ENCODE data around the gene YTHDF2.

Gene YTHDF2

GRCh38 chr1:28803662-28804061, 66.9 kb downstream of the YTHDF2 start:
- DNase-seq = no peak

GRCh38 chr1:28804071-28804470, 67.3 kb downstream of the YTHDF2 start:
- DNase-seq = no peak

GRCh38 chr1:28807046-28807445, 70.3 kb downstream of the YTHDF2 start:
- no peak for DNase-seq

GRCh38 chr1:28807986-28808385, 71.2 kb downstream of the YTHDF2 start:
- no peak for DNase-seq

GRCh38 chr1:28811369-28811765, 74.6 kb downstream of the YTHDF2 start:
- no peak for DNase-seq

- no peak for DNase-seq
Measured at GRCh38 chr1:28811766-28812668, 75.3 kb downstream of the YTHDF2 start, which contains the start of gene OPRD1. Gene OPRD1 (plus strand): TSS chr1:28812170. CDS start chr1:28812384, 214 bp downstream.

- DNase-seq = no peak
Measured at GRCh38 chr1:28812669-28813468, 76.1 kb downstream of the YTHDF2 start.

- DNase-seq = no peak
Measured at GRCh38 chr1:28813931-28814465, 77.3 kb downstream of the YTHDF2 start.

- no peak for DNase-seq
Measured at GRCh38 chr1:28815533-28816185, 78.9 kb downstream of the YTHDF2 start.

- DNase-seq = no peak
Measured at GRCh38 chr1:28817133-28817532, 80.4 kb downstream of the YTHDF2 start.

- no peak for DNase-seq
Measured at GRCh38 chr1:28819020-28819419, 82.3 kb downstream of the YTHDF2 start.

Data from CD4-positive, alpha-beta T cell treated with Interleukin-4 for 4 hours (primary cell).